NT2/D1 (cell line): ENCODE results near the gene MSL1.

ENCODE experiments used
- YY1 ChIP-seq: IDR thresholded peaks from 2 replicates; pipeline ENCODE4 v1.6.1; 2011; ENCODE audit not compliant: insufficient read length, insufficient read depth
- ZNF274 ChIP-seq: IDR thresholded peaks from 2 replicates; pipeline ENCODE4 v1.6.1; 2011; ENCODE audit warnings: mild to moderate bottlenecking, low read depth, low read length

GRCh38 chr17:40089077-40089895 lies 32.5 kb upstream of the MSL1 start:
- TF ChIP-seq ZNF274 (no peak), YY1 (no peak)
